Uterus (tissue), 2 donors: ENCODE measurements around the gene MT1G.

ENCODE experiments used
- POLR2A ChIP-seq, 2 donors: fragments of 450-650 bp; IDR thresholded peaks; one replicate each; pipeline ENCODE4 v1.6.1; 2016; ENCODE audit warnings: antibody characterized with exemption in 2 of 2, mild to moderate bottlenecking in 1 of 2, moderate library complexity in 1 of 2
- TF ChIP-seq, protein P1 (sequence below), 4 experiments: fragments of 200-600 bp in 2 of 4; fragments of 450-650 bp in 2 of 4; sonication (generic) in 2 of 4; IDR thresholded peaks; one replicate each; pipeline ENCODE4 v1.5.1; 2016 to 2019; ENCODE audit warnings: antibody characterized with exemption in 4 of 4, mild to moderate bottlenecking in 2 of 4, moderate library complexity in 1 of 4

- TF ChIP-seq POLR2A (IDR thresholded peaks at IDR 0.05): no peak
- TF ChIP-seq, protein P1, sequence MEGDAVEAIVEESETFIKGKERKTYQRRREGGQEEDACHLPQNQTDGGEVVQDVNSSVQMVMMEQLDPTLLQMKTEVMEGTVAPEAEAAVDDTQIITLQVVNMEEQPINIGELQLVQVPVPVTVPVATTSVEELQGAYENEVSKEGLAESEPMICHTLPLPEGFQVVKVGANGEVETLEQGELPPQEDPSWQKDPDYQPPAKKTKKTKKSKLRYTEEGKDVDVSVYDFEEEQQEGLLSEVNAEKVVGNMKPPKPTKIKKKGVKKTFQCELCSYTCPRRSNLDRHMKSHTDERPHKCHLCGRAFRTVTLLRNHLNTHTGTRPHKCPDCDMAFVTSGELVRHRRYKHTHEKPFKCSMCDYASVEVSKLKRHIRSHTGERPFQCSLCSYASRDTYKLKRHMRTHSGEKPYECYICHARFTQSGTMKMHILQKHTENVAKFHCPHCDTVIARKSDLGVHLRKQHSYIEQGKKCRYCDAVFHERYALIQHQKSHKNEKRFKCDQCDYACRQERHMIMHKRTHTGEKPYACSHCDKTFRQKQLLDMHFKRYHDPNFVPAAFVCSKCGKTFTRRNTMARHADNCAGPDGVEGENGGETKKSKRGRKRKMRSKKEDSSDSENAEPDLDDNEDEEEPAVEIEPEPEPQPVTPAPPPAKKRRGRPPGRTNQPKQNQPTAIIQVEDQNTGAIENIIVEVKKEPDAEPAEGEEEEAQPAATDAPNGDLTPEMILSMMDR (IDR thresholded peaks at IDR 0.05): no peak
Observed at GRCh38 chr16:56682703-56683397, 15.0 kb upstream of the MT1G start.
